Ishikawa (cell line): ENCODE measurements around the gene PARD6G.

Experiments
- CREB1 ChIP-seq: IDR thresholded peaks from 2 replicates; pipeline ENCODE4 v1.6.1; 2012; ENCODE audit warnings: low read depth
- RAD21 ChIP-seq: IDR thresholded peaks from 2 replicates; pipeline ENCODE4 v1.6.1; 2012; ENCODE audit warnings: low read depth
- REST ChIP-seq: IDR thresholded peaks from 2 replicates; pipeline ENCODE4 v1.6.1; 2012; ENCODE audit warnings: low read depth, mild to moderate bottlenecking
- TAF1 ChIP-seq: IDR thresholded peaks from 2 replicates; pipeline ENCODE4 v1.6.1; 2012; ENCODE audit warnings: low read depth, mild to moderate bottlenecking
- TEAD4 ChIP-seq: IDR thresholded peaks from 2 replicates; pipeline ENCODE4 v1.6.1; 2012

- no peak for TF ChIP-seq TAF1
- no peak for TF ChIP-seq RAD21
- TF ChIP-seq CREB1: no peak
- no peak for TF ChIP-seq TEAD4
- TF ChIP-seq REST: no peak
Observed at GRCh38 chr18:80136679-80137078, 110.6 kb downstream of the PARD6G start.
